ENCODE measurements around the gene CDS2.

DNA sequence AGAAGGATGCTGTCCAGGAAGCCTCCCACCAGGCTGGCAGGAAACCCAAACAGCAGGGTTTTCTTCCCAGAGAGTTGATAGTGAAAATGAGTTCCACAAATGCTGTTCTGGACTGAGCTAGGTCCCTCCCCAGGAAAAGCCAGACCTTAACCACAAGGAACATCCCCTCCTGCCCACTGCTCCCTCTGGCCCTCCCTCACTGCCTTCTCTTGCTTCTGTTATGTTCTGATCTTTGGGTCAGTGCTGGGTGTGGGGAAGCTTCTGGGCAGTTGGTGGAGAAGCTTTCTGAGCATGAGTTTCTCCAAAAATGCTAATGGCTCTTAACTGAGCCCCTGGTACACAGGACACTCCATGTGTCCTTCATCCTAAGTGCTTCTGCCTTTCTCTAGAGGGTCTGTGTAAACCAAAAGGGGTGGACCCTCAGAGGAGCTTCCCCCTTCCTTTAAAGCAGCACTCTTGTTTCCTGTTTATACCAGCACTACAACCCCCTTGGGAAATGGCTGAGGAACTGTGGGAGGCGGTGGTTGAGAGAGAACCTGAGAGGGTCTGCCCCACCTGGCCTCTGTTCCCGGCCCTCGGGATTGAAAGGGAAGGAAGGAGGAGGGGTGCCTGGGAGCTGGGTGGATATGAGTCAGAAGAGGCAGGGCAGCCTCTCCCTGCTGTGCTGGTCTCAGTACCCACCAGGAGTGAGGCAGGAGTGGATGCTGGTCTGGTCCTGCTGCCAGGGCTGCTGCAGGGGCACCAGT lies 42.0 kb downstream of the CDS2 start:
- TF ChIP-seq ZFX (IDR thresholded peaks at IDR 0.05) (no peak), YY1 (IDR thresholded peaks at IDR 0.05; ENCODE audit: extremely low read depth, insufficient replicate concordance, low read depth, low read length) (no peak), POLR2A (IDR thresholded peaks at IDR 0.05; ENCODE audit: borderline replicate concordance, extremely low read depth, insufficient read depth, insufficient read length) (no peak), SIN3A (IDR thresholded peaks at IDR 0.05; ENCODE audit: low read depth) (no peak), EGR1 (IDR thresholded peaks at IDR 0.05; ENCODE audit: low read depth) (no peak), TCF7L2 (IDR thresholded peaks at IDR 0.05; ENCODE audit: borderline replicate concordance, extremely low read depth, insufficient read depth, insufficient read length) (no peak), EZH2 (IDR thresholded peaks at IDR 0.05) (no peak), ZNF274 (IDR thresholded peaks at IDR 0.05; ENCODE audit: low read depth, low read length) (no peak), POLR2AphosphoS5 (IDR thresholded peaks at IDR 0.05; ENCODE audit: low read depth, low read length) (no peak)
- TF ChIP-seq, protein P1, sequence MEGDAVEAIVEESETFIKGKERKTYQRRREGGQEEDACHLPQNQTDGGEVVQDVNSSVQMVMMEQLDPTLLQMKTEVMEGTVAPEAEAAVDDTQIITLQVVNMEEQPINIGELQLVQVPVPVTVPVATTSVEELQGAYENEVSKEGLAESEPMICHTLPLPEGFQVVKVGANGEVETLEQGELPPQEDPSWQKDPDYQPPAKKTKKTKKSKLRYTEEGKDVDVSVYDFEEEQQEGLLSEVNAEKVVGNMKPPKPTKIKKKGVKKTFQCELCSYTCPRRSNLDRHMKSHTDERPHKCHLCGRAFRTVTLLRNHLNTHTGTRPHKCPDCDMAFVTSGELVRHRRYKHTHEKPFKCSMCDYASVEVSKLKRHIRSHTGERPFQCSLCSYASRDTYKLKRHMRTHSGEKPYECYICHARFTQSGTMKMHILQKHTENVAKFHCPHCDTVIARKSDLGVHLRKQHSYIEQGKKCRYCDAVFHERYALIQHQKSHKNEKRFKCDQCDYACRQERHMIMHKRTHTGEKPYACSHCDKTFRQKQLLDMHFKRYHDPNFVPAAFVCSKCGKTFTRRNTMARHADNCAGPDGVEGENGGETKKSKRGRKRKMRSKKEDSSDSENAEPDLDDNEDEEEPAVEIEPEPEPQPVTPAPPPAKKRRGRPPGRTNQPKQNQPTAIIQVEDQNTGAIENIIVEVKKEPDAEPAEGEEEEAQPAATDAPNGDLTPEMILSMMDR (IDR thresholded peaks at IDR 0.05 in 2 of 3, conservative IDR thresholded peaks at IDR 0.05 in 1 of 3; ENCODE audit: borderline replicate concordance in 1 of 3, insufficient read depth in 1 of 3, low read depth in 2 of 3, low read length in 2 of 3), result no peak
- TF ChIP-seq, protein P2, sequence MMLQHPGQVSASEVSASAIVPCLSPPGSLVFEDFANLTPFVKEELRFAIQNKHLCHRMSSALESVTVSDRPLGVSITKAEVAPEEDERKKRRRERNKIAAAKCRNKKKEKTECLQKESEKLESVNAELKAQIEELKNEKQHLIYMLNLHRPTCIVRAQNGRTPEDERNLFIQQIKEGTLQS (IDR thresholded peaks at IDR 0.05), result no peak
- TF ChIP-seq, protein P3, sequence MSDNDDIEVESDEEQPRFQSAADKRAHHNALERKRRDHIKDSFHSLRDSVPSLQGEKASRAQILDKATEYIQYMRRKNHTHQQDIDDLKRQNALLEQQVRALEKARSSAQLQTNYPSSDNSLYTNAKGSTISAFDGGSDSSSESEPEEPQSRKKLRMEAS (IDR thresholded peaks at IDR 0.05), result no peak
